T-helper 1 cell (primary cell): Measurements from ENCODE around the gene SMAD3.

ENCODE experiments used
- DNase-seq, 5 donors: peaks; one replicate each; pipeline ENCODE4 v3.0.0-alpha.2; 2012 to 2020

SMAD3 gene

GRCh38 chr15:67036775-67037555 is 28.4 kb upstream of the SMAD3 start:
- DNase-seq: no peak

DNA sequence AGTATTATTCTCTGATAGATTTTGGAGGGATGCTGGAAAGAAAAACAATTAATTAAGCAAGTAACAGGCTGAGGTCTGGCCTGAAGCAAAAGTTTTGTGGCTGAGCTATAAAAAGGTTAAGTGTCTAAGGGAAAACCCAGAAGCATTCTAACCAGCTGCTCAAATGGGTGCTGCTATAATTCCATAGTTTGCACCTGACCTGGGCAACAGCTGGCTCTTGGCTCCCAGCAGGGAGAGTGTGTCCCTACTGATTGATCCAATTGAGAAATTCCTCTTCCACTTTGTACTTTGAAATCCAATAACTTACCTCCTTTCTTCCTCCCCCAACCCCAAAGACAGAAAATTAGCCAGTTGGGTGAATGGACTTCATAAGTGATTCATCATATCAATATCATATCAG is 27.7 kb upstream of the SMAD3 start:
- DNase-seq: no peak

GRCh38 chr15:67038736-67039135 is 26.7 kb upstream of the SMAD3 start:
- DNase-seq: no peak

- no peak for DNase-seq
These were observed 25.9 kb upstream of the SMAD3 start for GRCh38 chr15:67039384-67040075.

DNA sequence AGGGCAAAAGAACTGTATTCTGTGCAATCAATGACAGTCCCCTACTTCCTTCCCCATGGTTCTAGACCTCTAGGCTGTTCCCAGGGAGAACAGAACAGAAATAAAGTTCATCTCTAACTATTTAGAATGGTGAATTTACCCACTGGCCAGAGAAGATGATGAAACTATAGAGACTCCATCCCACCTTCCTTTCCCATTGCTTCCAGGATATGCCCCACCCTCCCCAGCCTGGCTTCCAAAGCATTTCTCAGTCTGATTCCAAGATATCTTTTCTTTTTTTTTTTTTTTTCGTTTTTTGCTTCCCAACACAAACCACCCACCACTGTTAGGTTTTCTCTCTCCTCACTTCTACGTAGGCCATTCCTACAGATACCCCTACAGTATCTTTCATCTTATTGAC is 25.1 kb upstream of the SMAD3 start:
- DNase-seq: no peak

DNA sequence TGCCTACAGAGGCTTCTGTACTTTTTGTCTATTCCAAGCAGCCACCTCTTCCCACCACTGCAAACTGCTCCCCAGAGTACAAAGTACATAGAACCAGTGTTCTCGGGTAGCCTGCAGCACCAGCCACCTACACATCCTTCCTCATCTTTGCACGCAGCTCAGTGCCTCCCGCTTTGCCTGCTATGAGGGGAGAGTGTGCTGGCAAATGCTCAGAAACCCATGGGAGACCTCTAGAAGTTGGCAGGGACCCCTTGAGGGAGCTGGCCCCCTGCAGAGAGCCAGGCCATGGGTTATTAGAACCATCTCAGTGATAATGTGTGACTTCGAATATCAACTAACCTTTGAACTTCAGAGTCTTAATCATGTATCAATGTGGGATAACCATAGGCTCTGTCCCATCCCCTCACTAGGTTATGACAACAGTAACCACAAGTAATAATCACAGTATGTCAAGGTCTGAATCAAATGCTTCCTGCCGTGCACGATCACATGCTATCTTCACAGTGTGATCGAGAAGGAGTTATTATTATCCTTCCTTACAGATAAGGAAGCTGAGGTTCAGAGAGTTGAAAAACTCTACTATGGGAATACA is 22.8 kb upstream of the SMAD3 start:
- no peak for DNase-seq

- DNase-seq: no peak
These were observed 21.2 kb upstream of the SMAD3 start for GRCh38 chr15:67043939-67044771.

GRCh38 chr15:67047149-67047661 is 18.2 kb upstream of the SMAD3 start:
- no peak for DNase-seq

DNA sequence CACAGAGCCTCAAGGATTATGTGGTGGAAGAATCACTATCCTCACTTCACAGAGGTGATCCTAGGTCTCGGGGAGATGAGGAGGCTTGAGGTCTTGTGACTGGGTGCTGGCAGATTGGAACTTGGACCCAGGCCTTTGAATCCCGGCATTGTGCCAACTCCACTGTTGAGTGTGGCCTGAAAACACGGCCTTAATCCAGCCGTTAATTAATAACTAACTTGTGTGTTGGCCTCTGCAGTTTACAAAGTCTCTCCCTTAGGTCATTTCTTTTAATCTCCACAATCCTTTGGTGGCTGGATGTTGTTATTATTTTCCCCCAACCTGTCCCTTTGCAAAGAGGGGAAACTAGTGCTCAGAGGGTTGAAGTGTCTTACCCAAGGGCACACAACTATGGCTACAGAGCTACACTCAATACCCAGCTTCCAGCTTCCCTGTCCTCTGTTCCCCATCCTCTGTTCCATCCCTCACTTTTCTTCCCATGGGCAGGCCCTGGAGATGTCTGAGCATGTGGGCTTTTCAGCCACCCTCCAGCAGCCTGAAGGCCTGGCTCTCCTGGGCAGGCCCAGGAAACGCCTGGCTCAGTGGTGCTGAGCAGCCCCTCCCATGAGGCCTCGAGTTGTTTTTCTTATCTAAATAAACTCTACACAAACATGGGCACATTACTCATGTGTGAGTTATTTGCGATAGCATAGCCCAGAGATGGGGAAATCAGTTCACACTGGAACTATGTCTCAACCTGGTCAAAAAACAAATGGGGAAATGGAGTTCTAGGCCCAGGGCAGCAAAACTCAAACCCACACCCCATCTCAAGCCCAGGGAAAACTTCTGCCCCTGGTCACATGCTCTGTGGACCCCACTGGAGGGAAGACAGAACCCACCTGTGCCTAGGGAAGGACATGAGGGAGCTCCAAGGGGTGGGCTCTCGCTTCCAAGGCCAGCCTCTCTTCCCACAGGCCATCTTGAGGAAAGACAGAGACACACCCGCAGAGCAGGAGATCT is 16.8 kb upstream of the SMAD3 start:
- no peak for DNase-seq

DNA sequence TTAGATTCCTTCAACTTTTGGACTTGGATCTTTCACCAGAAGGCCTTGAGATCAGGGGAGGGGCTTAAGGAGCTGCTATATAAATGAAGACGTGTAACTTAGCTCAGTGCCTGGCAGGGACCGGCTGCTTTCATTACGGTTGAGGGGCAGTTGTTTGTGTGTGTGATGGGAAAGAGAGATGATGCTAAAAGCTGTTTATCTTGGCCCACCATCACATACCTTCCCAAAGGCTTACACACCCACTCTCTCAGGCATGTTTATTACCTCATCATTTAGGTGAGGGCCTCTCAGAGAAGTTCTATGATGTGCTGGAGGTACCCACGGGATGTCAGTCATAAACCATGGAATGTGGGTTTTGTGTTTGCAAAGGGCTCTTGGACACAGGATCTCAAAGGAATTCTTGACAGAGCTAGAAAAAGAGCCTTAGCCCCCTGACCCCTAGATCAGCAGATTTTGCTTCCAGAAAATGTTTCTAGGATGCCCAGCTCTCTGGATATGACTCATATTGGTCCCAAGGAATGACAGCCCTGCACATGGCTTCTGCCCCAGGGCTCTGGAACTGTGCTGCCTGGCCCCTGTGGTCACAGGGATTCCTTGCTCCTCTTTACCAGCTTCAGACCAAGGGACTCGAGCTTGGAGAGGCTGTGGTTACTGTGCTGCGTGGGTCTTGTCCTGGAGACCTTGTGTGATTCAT is 15.9 kb upstream of the SMAD3 start:
- no peak for DNase-seq

GRCh38 chr15:67050062-67050461 is 15.3 kb upstream of the SMAD3 start:
- no peak for DNase-seq

GRCh38 chr15:67050522-67051087 is 14.8 kb upstream of the SMAD3 start:
- no peak for DNase-seq

- no peak for DNase-seq
These were observed 14.0 kb upstream of the SMAD3 start for GRCh38 chr15:67051088-67052045.

DNA sequence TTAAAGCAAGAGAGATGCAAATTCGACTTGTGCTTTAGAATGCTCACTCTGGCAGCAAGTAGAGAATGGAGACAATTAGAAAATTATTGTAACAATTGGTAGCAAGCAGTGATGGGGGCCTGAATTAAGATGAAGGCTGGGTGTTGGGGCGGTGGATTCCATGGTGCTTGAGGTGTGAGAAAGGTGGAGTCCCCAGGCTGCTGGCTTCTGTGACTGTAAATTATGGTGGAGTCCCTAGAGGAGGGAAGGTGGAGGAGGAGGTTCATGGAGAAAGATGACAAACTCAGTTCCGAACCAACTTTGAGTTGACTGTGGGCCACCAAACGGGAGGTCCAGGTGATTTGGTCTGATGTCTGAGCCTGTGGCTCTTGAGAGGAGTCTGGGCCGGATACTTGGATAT is 10.7 kb upstream of the SMAD3 start:
- no peak for DNase-seq

DNA sequence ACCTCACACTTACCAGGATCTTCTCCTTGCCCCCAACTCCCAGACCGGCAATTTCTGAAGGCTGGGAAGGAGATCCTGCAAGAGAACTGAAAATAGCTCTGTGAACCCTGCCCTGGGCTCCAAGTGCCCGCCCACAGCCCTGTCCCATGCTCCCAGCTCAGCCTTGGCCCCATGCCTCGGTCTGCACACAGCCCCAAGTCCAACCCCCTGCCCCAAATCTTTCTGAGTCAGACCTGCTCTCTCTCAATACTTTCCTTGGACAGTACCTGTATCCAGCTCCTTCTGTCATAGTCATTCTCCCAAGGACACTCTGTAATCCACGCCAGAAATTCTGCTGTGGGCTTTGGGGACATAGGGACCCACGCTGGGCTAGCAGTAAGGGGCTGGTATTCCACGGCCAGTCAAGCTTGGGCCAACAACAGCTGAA is 6.3 kb upstream of the SMAD3 start:
- no peak for DNase-seq

GRCh38 chr15:67061811-67062368 is 3.5 kb upstream of the SMAD3 start:
- DNase-seq: no peak

DNA sequence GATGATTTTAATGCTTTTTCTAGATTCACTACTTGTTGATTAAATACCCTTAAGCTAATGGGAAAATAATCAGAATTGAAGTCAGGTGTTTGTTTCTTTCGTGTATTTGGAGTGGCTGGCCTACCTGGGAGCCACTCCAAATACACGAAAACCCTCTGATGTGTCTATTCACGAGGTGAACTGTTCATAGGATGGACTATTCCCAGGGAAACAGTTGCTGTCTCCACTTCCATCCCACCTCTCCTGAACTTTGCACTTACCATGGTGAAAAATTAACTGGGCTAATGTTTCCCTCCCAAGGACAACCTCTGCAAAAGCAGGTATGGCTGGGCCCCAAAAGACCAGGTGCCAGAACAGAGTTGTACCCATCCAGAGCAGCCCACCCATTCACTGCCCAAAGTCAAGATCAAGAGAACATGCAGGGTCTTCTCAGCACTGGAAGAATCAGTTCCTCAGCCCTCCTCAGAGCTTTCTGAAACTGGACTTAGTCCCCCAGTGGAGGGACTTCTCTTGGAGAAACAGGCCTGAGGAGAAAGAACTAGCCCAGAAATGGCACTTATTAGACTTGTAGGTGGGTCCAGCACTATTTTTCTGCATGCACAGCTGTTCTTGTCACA is 2.9 kb upstream of the SMAD3 start:
- DNase-seq: no peak
